OCI-LY7 (cell line): ENCODE results near the gene YJU2.

Experiments used
- EZH2phosphoT487 ChIP-seq: fragments of 200-600 bp; sonication (generic); IDR thresholded peaks from 2 replicates; pipeline ENCODE4 v1.6.1; 2018; ENCODE audit warnings: low read depth, borderline replicate concordance, mild to moderate bottlenecking, mixed run types, antibody characterized with exemption, low read length, moderate library complexity, mixed read lengths
- TF ChIP-seq, protein P1 (sequence below): fragments of 200-600 bp; sonication (generic); conservative IDR thresholded peaks from 2 replicates; pipeline ENCODE4 v1.5.1; 2014; ENCODE audit warnings: mild to moderate bottlenecking, antibody characterized with exemption, low read length, moderate library complexity, mixed read lengths

DNA sequence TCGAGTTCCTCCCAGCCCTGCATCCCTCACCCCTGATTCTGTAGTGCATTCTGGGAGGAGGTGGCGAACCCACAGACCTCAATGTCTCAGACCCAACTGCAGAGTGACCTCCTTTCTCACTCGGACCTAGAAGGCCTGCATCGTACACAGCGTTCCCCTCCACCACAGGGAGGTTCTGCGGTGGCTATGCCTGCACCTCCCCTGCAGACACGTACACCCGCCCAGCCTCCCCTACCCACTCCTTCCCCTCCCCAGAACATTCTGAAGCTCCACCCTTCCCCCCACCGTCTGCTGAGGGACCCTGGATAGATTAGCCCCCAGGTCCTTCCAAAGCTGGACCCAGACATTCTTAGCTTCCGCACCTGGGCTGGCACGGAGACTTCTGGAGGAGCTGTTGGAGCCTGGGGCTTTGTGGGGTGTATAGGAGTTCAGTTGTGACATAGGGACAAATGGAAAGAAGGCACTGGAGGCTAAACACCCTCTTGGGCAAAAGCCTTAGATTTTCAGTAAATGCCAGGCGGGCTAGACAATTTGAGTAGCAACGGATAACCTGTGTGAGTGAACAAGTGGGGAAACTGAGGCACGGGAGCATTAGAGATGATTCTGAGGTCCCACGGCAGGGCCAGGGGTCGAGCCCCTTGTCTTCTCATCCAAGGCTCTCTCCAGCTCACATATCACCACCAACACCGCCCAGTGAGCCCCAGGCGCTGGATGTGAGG, 57.1 kb downstream of the YJU2 start:
- TF ChIP-seq, protein P1, sequence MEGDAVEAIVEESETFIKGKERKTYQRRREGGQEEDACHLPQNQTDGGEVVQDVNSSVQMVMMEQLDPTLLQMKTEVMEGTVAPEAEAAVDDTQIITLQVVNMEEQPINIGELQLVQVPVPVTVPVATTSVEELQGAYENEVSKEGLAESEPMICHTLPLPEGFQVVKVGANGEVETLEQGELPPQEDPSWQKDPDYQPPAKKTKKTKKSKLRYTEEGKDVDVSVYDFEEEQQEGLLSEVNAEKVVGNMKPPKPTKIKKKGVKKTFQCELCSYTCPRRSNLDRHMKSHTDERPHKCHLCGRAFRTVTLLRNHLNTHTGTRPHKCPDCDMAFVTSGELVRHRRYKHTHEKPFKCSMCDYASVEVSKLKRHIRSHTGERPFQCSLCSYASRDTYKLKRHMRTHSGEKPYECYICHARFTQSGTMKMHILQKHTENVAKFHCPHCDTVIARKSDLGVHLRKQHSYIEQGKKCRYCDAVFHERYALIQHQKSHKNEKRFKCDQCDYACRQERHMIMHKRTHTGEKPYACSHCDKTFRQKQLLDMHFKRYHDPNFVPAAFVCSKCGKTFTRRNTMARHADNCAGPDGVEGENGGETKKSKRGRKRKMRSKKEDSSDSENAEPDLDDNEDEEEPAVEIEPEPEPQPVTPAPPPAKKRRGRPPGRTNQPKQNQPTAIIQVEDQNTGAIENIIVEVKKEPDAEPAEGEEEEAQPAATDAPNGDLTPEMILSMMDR, result no peak
- TF ChIP-seq EZH2phosphoT487, result no peak
